HG02642 (cell line): Measurements from ENCODE around the gene LAPTM5.
"Not testable (repeated sequence)": the region's sequence is repeated elsewhere in the genome, so short reads cannot be mapped to it uniquely, and the experiment has no call there.

Source experiments
- ATAC-seq: cut with Tn5 transposase; IDR thresholded peaks from one replicate; pipeline ENCODE4 v1.9.1; 2021; ENCODE audit warnings: mild to moderate bottlenecking; ENCODE audit not compliant: unreplicated experiment, poor library complexity

LAPTM5 gene

GRCh38 chr1:30757352-30758120 is at the start of gene LAPTM5:
Gene LAPTM5, minus strand, starts transcription at chr1:30757774. Its CDS starts 29 bp downstream, at chr1:30757745.
- no peak for ATAC-seq

DNA sequence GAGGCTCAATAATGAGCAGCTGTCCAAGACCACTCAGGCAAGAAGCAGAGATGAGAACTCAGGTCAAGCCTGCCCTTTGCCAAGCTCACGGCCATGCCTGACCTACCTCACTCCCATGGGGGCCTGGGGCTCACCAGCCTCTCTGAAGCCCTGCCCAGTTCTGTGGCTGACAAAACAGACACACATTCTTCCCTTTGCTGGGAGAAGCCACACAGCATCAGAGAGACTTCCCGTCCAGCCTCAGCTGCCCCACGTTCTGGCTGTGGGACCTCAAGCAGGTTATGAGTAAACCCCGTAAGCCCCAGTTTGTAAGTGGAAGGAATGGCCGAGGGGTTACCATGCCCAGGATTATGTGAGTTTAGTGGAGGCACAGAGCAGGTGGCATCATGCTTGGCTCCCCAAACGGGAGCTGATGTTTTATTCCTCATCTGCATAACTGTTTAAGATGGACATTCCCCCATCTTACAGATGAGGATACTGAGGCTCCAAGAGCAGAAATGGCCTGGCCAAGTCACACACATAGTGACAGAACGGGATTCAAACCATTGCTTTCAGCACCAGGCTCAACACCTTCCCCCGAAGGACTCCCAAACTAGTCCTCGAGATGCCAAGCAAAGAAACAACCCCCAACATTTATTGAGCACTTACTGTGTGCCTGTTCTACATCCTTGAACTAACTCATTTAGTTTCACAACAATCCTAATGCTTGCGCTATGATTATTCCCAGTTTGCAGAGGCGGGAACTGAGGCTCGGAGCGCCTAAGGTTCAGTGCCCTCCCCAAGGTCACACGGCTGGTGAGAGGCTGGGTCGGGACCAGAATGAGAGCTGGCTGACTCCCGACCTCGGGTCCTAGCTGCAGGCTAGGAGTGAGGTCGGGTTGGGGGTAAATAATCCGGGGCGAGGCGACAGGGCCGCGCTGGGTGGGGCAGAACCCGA is 49.1 kb upstream of the LAPTM5 start:
- no peak for ATAC-seq

DNA sequence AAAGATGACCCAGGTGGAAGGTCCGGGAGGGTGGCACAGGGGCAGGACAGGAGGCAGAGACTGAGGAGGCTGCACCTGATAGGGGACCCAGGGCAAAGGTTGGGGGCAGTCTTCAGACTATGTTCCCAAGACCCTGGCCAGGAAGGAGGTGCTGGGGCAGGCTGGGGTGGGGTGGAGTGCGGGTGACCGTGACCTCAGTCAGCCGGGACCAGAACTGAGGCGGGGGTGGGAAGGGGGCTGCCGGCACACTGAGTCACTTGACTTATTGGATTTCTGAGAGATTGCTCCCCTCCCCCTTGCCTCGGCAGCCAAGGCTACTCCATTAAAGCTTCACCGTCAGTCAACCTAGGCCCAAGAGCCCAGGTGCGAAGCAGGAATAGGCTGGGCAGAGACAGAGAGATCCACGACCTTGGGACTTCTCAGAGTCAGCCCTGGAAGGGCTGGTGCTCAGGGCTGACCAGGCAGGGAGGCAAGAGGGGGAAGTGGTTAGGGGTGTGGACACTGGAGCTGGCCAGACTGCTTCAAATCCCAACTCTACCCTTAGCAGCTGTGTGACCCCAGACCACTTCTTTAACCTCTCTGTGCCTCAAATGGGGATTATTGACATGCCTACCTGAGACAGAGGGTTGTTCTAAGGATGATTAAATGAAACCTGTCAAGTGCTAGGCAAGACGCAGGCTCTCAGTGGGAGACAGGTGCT is 47.9 kb upstream of the LAPTM5 start:
- ATAC-seq, result no peak

GRCh38 chr1:30804822-30805221 is 47.2 kb upstream of the LAPTM5 start:
- ATAC-seq, result no peak

DNA sequence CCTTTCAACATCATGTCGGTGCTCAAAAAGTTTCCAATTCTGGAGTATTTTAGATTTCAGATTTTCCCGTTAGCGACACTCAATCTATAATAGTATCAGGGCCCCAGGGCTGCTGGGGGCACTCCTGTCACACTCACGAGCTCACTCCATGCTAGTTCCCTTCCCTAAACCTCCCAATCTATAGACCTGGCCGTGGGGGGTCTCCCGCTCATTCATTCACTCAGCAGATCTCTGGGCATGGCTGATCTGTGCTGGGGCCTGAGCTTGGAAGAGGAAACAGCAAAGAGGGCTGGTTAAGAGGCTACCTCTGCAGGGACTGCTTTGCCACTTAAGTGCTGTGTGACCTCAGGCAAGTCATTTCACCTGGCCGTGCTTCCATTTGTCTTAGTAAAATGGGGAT is 46.8 kb upstream of the LAPTM5 start:
- ATAC-seq, result no peak

DNA sequence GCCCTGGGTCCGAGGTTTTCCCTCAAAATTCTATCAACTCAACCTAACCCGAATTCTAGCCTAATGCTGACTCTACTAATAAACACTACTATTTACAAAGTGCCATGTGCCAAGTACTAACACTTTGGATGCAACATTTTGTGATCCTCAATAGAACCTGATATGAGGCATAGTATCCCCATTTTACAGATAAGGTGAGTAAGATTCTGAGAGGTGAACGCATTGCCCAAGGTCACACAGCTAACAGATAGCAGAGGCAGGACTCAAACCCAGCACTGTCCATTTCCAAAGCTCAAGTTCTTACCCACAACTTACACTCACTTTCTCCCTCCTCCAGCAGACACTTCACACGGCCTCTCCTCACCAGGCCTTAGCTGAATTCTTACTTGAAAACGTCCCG is 46.0 kb upstream of the LAPTM5 start:
- ATAC-seq, result no peak

GRCh38 chr1:30801771-30802198 is 44.2 kb upstream of the LAPTM5 start:
- no peak for ATAC-seq

DNA sequence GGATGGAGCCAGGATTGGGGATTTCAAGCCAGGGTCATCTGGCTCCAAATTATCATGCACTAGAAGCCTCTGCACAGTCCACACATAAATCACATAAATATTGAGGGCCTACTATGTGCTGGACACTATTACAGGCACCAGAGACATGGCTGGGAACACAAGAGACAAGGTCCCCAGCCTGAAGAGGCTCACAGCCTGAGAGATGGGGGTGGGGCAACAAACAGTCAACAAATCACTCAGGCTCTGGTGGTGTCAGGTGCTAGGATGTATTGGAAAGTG is 41.6 kb upstream of the LAPTM5 start:
- no peak for ATAC-seq

GRCh38 chr1:30798389-30799232 is 41.0 kb upstream of the LAPTM5 start:
- ATAC-seq, result no peak

DNA sequence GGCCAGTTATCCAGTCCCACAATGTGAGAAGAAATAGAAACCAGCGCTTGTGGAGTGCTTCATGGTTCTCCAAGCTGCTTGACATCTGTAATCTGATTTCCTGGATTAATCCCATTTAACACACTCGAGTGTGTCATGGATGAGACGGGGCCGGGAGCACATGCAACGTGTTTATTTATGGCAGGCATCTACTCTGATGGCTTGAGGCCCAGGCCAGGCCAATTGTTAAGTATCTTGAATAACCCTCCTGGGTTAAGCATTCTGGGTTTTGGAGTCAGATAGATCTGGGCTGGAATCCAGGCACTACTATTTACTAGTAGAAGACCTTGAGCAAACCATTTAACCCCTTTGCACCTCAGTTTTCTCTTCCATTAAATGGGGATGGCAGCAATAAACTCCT is 37.5 kb upstream of the LAPTM5 start:
- ATAC-seq, result no peak

GRCh38 chr1:30794260-30794659 is 36.7 kb upstream of the LAPTM5 start:
- ATAC-seq, result no peak

DNA sequence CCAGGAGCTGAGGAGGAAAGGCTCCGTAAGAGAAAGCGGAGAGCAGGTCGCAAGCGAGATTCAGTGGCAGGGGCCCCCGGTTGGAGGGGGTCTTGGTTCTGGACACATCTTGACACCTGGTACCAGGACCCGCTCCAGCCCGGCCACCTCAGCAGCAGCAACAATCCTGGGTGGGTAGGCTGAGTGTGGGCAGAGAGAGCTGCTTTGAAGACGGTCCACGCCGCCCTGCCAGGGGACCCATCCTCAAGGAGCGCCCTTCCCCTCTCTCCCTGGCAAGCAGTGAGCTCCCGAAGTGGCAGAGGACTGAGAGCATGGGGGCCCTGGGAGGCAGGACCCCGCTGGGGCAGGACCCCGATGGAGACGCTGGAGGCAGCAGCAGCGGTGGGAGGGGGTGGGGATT is 35.6 kb upstream of the LAPTM5 start:
- ATAC-seq, result no peak

GRCh38 chr1:30791868-30792267 is 34.3 kb upstream of the LAPTM5 start:
- ATAC-seq, result no peak

DNA sequence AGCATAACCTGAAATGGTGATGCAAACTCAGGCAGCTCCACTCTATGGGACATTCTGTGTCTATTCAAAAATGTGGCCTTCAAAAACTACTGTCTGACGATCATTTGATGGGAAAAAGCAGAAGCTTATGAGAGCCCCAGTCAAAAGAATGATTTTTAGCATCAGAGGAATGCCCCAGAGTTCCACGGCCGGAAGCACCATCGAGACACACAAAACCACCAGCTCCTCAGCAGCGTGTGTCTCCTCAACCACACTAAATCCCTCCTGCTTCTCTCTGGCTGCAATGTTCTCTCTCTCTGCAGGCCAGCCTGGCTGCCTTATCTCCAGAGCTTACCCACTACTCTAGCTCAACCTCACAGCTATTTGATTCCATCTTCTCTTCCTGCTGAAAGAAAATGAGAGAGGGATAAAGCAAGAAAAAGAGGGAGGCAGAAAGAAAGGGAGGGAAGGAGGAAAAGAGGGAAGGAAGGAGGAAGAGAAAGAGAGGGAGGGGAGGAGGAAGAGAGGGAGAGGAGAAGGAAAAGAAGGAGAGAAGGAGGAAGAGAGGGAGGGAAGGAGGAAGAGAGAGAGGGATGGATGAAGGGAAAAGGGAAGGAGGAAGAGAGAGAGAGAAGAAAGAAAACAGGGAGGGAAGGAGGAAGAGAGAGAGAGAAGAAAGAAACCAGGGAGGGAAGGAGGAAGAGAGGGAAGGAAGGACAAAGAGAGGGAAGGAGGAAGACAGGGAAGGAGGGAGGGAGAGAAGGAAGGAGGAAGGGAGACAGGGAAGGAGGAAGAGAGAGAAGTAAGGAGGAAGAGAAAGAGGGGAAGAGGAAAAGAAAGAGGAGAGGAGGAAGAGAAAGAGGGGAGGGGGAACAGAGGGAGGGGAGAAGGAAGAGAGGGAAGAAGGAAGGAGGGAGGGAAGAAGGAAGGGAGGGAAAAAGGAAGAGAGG is 33.5 kb upstream of the LAPTM5 start:
- no peak for ATAC-seq

GRCh38 chr1:30790256-30790525 is 32.6 kb upstream of the LAPTM5 start:
- ATAC-seq, result not testable (repeated sequence)

- ATAC-seq, result no peak
Measured at GRCh38 chr1:30789388-30790255, 32.0 kb upstream of the LAPTM5 start.

DNA sequence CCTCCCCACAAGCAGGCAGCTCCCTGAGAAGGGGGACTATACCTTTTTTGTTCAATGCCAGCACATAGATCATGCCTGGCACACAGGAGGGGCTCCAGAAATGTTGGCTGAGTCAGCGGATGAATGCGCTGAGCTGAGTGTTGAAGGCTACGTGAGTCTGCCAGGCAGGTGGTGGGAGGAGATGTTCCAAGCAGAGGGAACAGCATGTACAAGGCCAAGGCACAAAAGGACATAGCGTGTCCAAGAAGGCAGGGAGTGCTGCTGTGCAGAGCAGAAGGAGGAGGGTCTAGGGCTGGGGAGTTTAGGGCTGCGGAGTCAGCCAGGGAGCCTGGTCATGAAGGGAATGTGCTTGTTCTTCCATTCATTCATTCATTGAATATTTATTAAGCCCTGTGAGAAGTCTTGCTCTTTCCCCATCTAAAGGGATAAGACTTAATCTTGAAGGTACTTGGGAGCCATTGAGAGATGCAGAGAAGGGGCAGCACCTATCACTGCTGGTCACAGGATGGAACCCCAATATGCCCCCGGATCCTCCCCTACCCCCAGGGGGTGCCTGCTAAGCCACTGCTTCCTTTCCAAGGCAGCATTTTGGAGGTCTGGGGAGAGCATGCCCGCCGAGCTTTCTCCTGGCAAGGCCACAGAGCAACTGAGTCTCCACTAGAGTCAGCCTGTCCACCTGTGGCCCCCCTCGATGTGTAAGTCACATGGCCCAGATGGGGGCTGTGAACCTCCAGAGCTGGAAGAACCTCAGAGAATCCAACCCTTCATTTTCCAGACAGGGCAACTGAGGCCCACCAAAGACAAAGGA is 31.2 kb upstream of the LAPTM5 start:
- no peak for ATAC-seq
